D721Med (cell line): ENCODE results near the gene RNGTT.
"Not testable (repeated sequence)": the region's sequence is repeated elsewhere in the genome, so short reads cannot be mapped to it uniquely, and the experiment has no call there.

Experiments
- DNase-seq: peaks from one replicate; pipeline ENCODE4 v3.0.0; 2011; ENCODE audit warnings: low spot score; ENCODE audit not compliant: insufficient read length
- FAIRE-seq: peaks from 2 replicates; lab custom pipeline; 2011; peaks lifted over from hg19 to GRCh38; lab: Jason Lieb, UNC
- CTCF ChIP-seq: IDR thresholded peaks from 2 replicates; pipeline ENCODE4 v1.5.1; 2012; ENCODE audit warnings: mild to moderate bottlenecking, control low read depth; ENCODE audit not compliant: insufficient read depth; ENCODE audit errors: missing control alignments

The RNGTT gene

GRCh38 chr6:88728756-88729155 lies 234.7 kb downstream of the RNGTT start:
- FAIRE-seq (no peak), DNase-seq (no peak)
- TF ChIP-seq CTCF, result no peak

- FAIRE-seq, DNase-seq: not testable (repeated sequence)
Observed at GRCh38 chr6:88726409-88726808, 237.0 kb downstream of the RNGTT start.

GRCh38 chr6:88725111-88725975 lies 238.1 kb downstream of the RNGTT start:
- no peak for DNase-seq
- no peak for FAIRE-seq
- peak; percentile 18 for TF ChIP-seq CTCF

- no peak for TF ChIP-seq CTCF
- DNase-seq (no peak), FAIRE-seq (no peak)
Observed at GRCh38 chr6:88722686-88723085, 240.7 kb downstream of the RNGTT start.

GRCh38 chr6:88716399-88716798 lies 247.0 kb downstream of the RNGTT start:
- DNase-seq, FAIRE-seq: not testable (repeated sequence)

- no peak for TF ChIP-seq CTCF
- FAIRE-seq (no peak), DNase-seq (no peak)
Observed at GRCh38 chr6:88712243-88712936, 251.0 kb downstream of the RNGTT start.

GRCh38 chr6:88709819-88710246 lies 253.6 kb downstream of the RNGTT start:
- no peak for DNase-seq
- no peak for TF ChIP-seq CTCF
- FAIRE-seq, result no peak

- DNase-seq, result no peak
- no peak for FAIRE-seq
- TF ChIP-seq CTCF, result no peak
Observed at GRCh38 chr6:88708197-88708744, 255.1 kb downstream of the RNGTT start.
